Measurements from ENCODE around the gene KATNB1.
"Not testable (repeated sequence)": the region's sequence is repeated elsewhere in the genome, so short reads cannot be mapped to it uniquely, and the experiment has no call there.

The KATNB1 gene

GRCh38 chr16:57725554-57725953 is 10.0 kb upstream of the KATNB1 start:
- no peak for DNase-seq

- no peak for DNase-seq
Observed at GRCh38 chr16:57725976-57726375, 9.6 kb upstream of the KATNB1 start.

- no peak for DNase-seq
Observed at GRCh38 chr16:57726433-57726947, 9.1 kb upstream of the KATNB1 start.

GRCh38 chr16:57727610-57728009 is 8.0 kb upstream of the KATNB1 start:
- DNase-seq = no peak

GRCh38 chr16:57728336-57729181 is 7.0 kb upstream of the KATNB1 start:
- no peak for DNase-seq

- DNase-seq = no peak
Observed at GRCh38 chr16:57729182-57729484, 6.4 kb upstream of the KATNB1 start.

DNA sequence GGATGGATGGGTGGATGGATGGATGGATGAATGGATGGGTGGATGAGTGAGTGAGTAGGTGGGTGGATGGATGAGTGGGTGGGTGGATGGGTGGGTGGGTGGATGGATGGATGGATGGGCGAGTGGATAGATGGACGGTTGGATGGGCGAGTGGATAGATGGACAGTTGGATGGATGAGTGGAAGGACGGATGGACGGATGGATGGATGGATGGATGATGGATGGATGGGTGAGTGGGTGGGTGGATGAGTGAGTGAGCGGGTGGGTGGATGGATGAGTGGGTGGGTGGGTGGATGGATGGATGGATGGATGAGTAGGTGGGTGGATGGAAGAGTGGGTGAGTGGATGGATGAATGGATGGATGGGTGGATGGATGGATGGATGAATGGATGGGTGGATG is 5.7 kb upstream of the KATNB1 start:
- DNase-seq = not testable (repeated sequence)

- DNase-seq = no peak
Observed at GRCh38 chr16:57730771-57731730, 4.5 kb upstream of the KATNB1 start.

DNA sequence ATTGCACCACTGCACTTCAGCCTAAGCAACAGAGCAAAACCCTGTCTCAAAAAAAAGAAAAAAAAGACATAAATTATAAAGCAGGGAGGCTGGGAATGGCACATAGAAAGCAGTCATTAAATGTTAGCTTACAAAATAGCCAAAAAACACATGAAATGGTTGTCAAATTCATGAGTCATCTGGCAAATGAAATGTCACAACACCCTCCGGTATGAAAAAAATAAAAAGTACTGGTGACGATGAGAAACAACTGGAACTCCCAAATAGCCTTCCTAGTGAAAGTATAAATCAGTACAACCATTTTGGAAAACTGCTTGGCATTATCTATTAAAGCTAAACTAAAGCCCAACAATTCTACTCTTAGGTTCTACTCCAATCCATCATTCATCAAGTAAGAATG is 3.5 kb upstream of the KATNB1 start:
- no peak for DNase-seq

GRCh38 chr16:57732714-57733113 is 2.9 kb upstream of the KATNB1 start:
- no peak for DNase-seq

DNA sequence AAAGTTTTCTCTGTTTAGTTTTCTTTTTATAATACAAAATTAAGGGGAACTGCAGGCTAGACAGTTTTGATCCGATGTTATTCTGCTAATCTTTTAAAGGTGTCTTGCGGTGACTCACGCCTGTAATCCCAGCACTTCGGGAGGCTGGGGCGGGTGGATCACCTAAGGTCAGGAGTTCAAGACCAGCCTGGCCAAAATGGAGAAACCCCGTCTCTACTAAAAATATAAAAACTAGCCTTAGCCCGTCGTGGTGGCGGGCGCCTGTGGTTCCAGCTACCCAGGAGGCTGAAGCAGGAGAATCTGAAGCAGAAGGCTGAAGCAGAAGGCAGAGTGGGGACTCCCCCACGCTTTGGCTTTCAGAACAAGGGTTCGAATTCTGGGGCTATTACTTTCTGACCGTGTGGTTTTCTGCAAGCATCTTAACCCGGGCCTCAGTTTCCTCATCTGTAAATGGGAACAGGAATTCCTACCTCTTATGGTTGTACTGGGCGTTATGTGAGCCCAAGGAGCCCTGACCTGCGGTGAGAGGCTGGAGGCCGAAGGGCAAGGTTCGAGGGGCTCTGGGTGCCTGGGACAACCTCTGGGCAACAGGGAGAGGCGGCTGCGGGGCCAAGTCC is 1.2 kb upstream of the KATNB1 start:
- peak; percentile 23 for DNase-seq

DNA sequence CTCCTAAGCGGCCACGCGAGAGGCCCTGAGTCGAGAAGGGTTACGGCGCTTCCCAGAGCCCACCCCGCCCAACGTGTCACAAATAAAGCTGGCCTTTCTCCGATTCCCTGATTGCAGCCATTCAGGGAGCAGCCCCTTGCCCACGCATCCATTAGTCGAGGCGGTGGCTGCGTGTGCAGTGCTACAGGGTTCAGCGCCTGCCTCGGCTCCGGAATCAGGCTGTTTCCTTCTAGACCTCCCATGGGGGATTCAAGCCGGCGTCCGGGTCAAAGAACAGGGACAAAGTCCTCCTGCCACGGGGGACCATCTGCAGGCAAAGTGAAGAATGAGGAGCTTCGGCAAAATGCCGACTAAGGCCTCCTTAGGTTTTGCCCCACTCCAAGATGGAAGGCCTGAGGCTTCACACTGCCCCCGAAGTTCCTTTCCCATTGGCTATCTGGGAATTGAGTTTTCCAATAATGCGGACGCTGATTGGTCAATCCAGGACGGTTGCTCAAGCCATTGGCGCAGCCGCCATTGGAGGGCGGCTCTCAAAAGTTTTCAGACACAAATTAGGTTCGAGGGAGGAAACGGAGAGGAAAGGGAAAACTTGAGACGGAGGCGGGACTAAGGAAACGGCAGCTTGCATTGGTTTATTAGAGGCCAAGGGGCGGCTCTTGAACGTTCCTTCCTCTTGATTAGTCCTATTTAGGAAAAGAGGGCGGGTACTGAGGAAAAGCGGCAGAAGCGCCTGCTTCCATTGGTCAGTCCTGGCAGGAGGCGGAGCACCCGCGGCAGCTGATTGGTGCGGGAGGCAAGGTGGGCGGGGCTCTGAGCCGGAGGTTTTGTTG is 430 bp upstream of the KATNB1 start:
- peak; percentile 97 for DNase-seq

DNA sequence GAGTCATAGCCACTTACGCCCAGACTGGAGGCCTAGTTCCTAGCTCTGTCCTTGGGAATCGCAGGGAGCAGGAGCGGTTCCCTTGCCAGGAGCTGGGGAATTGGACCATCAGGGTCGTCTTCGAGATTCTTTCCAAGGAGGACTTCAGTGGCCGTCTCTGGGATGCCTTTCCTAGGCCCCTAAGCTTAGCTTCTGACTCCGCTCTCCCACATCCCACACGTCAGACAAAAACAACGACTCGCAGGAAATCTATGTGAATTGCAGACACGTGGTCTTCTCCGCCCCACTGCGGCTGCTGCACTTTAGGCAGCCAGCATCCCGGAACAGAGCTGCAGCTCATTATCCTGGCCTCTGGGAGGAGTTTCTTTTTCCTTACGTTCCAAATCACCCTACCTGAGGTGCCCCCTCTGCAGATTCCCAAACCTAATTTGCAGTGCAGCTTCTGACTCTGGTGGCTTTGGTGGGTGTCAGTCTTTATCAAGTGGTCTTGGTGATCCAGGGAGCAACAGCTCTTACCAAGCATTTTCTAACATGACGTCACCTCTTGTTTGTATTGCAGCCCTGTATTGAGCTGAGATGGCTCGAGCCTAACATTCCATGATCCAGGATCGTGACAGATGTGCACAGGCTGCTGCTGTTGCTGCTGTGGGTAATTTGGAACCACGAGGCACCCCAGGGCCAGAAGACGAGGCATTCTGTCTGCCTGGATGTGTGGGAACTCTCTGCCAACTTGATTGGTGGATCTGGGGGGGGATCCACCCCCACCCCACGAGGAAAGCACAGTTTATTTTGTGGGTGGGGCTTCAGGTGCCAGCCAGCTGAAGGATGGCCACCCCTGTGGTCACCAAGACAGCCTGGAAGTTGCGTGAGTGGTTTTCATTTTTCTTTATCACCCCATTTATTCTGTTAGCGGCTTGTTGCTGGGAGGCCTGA is 1.1 kb downstream of the KATNB1 start:
- DNase-seq = peak; percentile 69

DNA sequence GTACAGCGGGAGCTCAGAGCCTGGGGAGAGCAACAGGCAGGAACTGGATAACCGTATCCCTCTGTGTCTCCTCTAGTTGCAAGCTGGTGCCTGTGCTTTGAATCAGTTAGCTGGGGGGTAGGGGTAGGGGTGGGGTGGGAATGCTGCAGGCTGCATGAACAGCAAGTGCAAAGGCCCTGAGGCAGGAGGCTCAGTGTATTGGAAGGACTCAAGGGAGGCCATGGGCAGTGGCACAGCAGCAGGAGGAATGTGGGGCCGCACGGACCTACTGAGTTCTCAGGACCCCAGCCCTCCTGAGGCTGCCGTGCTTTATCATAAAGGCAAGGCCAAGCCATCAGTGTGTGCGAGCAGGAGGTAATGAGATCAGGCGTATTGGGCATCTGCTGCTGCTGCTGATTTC is 3.3 kb downstream of the KATNB1 start:
- DNase-seq = no peak

DNA sequence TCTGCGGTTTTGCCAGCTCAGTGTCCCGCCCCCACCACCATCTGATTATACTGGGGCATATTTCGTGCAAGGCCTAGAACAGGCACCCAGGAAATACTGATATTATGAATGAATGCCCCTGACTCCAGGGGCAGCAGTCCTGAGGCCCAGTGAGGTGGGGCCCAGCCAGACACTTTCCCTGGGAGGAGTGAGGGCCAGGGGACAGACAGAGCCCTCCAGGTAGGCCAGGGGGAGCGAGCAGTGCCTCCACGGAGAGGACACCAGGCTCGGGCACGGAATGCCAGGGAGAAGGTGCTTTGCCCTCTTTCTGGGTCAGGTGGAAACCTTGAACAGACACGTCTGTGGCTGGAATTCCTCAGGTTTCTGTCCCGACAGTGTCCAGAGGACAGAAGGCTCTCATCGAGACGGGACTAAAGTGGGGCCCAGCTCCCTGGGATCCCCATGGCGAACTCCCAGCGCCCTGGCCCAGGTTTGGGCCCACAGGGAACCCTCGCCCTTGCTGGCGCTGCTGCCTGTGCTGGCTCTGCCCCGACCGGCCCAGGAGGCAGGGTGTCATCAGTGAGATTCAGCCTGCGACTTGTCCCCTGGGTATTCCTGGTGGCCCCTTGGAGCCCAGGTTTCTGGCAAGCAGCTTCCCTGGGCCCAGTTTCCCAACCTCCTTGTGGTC is 4.3 kb downstream of the KATNB1 start:
- DNase-seq = no peak

DNA sequence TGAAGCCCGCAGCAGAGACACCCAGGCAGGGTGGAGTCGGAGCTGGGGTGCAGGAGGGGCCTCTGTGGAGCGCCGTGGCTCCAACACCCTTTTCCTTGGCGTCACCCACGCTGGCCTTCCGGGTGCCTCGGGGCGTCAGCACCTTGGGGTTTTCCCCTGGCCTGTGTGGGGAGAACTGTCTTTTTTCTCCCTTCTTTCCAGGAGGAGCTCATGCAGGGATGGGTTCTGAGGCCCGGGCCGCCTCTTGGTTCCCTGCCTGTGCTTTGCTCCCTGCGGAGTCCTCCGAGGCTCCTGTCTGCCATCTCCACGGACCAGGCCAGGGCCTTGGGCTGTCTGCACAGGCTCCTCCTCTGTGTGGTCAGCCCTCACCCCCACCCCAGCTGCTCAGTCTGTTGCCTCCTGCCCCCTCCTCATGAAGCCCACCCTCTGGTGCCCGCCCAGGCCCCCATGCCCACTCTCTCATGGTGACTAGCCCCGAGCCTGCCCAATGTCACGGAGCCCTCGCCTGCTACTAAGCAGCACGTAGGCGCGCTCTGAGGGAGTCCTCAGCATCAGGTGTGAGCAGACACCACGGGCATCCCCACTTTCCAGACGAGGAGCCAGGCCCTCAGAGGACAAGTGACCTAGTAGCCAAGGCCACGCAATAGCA is 5.0 kb downstream of the KATNB1 start:
- DNase-seq = no peak

- DNase-seq = no peak
Observed at GRCh38 chr16:57741660-57742191, 6.2 kb downstream of the KATNB1 start.

GRCh38 chr16:57742543-57742942 is 7.0 kb downstream of the KATNB1 start:
- DNase-seq = no peak

- no peak for DNase-seq
Observed at GRCh38 chr16:57743458-57743857, 7.9 kb downstream of the KATNB1 start.
